ENCODE results near the gene VAMP2. TPM values are rescaled to one million over a fixed set of nuclear protein-coding genes. Genes with fewer than 3 reads are reported as not detected.

VAMP2 gene
- total and polyA plus RNA-seq, 9 of the 15 experiments (the other 6 are each of a cell fraction or from before 2014, with no cell fraction given): 2.3 to 31.8 (median 6.0) TPM

- TF ChIP-seq MTA3 (IDR thresholded peaks at IDR 0.05; ENCODE audit: borderline replicate concordance): peak; percentile 61; the same call in 1 of the 2 replicates
- no peak for TF ChIP-seq GABPB2 (CRISPR knock-in tag; conservative IDR thresholded peaks at IDR 0.05)
- TF ChIP-seq NONO (IDR thresholded peaks at IDR 0.05; ENCODE audit: low read depth in 2 of 2, low read length in 1 of 2): no peak
- TF ChIP-seq ZFP30 (CRISPR knock-in tag; IDR thresholded peaks at IDR 0.05; ENCODE audit: borderline replicate concordance): no peak
- TF ChIP-seq SAP30 (IDR thresholded peaks at IDR 0.05; ENCODE audit: borderline replicate concordance, insufficient read depth, low read depth, low read length, poor library complexity, severe bottlenecking): peak; percentile 56
- TF ChIP-seq ZNF121 (CRISPR knock-in tag; conservative IDR thresholded peaks at IDR 0.05): no peak
- no peak; the same call in 1 of the 2 replicates for TF ChIP-seq HLTF (IDR thresholded peaks at IDR 0.05)
- peak; percentile 45 to 75 for TF ChIP-seq MAZ (CRISPR knock-in tag; conservative IDR thresholded peaks at IDR 0.05 in 1 of 2, IDR thresholded peaks at IDR 0.05 in 1 of 2)
- TF ChIP-seq, protein P1, sequence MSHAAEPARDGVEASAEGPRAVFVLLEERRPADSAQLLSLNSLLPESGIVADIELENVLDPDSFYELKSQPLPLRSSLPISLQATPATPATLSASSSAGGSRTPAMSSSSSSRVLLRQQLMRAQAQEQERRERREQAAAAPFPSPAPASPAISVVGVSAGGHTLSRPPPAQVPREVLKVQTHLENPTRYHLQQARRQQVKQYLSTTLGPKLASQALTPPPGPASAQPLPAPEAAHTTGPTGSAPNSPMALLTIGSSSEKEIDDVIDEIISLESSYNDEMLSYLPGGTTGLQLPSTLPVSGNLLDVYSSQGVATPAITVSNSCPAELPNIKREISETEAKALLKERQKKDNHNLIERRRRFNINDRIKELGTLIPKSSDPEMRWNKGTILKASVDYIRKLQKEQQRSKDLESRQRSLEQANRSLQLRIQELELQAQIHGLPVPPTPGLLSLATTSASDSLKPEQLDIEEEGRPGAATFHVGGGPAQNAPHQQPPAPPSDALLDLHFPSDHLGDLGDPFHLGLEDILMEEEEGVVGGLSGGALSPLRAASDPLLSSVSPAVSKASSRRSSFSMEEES (CRISPR knock-in tag; IDR thresholded peaks at IDR 0.05): no peak
- no peak for TF ChIP-seq SREBF1 (IDR thresholded peaks at IDR 0.05; ENCODE audit: borderline replicate concordance, low read depth, low read length)
- no peak for TF ChIP-seq ZNF3 (CRISPR knock-in tag; IDR thresholded peaks at IDR 0.05)
- TF ChIP-seq, protein P2, sequence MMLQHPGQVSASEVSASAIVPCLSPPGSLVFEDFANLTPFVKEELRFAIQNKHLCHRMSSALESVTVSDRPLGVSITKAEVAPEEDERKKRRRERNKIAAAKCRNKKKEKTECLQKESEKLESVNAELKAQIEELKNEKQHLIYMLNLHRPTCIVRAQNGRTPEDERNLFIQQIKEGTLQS (IDR thresholded peaks at IDR 0.05): no peak
- TF ChIP-seq, protein P2 (CRISPR knock-in tag; conservative IDR thresholded peaks at IDR 0.05): no peak
- TF ChIP-seq KLF10 (CRISPR knock-in tag; IDR thresholded peaks at IDR 0.05): no peak
- TF ChIP-seq ZNF57 (CRISPR knock-in tag; IDR thresholded peaks at IDR 0.05): no peak
- no peak for TF ChIP-seq NFRKB (IDR thresholded peaks at IDR 0.05; ENCODE audit: low read depth)
- no peak for TF ChIP-seq RAD51 (IDR thresholded peaks at IDR 0.05; ENCODE audit: borderline replicate concordance, low read depth)
- TF ChIP-seq RB1 (IDR thresholded peaks at IDR 0.05; ENCODE audit: low read depth): no peak
- TF ChIP-seq NFXL1 (CRISPR knock-in tag; IDR thresholded peaks at IDR 0.05): no peak
- peak; percentile 58 for TF ChIP-seq EP400 (IDR thresholded peaks at IDR 0.05)
- no peak for TF ChIP-seq ZFPM2 (CRISPR knock-in tag; IDR thresholded peaks at IDR 0.05)
- TF ChIP-seq, protein P3, sequence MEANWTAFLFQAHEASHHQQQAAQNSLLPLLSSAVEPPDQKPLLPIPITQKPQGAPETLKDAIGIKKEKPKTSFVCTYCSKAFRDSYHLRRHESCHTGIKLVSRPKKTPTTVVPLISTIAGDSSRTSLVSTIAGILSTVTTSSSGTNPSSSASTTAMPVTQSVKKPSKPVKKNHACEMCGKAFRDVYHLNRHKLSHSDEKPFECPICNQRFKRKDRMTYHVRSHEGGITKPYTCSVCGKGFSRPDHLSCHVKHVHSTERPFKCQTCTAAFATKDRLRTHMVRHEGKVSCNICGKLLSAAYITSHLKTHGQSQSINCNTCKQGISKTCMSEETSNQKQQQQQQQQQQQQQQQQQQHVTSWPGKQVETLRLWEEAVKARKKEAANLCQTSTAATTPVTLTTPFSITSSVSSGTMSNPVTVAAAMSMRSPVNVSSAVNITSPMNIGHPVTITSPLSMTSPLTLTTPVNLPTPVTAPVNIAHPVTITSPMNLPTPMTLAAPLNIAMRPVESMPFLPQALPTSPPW (CRISPR knock-in tag; IDR thresholded peaks at IDR 0.05): peak; percentile 77
- no peak for TF ChIP-seq ZNF384 (IDR thresholded peaks at IDR 0.05; ENCODE audit: low read depth, low read length)
These were observed 6.3 kb downstream of the VAMP2 start (continued) for GRCh38 chr17:8156246-8156992.
